ENCODE measurements around the gene JAG1. TPM values are rescaled to one million over a fixed set of nuclear protein-coding genes. Genes with fewer than 3 reads are reported as not detected.

JAG1 gene
- polyA plus RNA-seq, 1 donor (not counting 4 experiments of a cell fraction or from before 2014, with no cell fraction given): 84.2 TPM

- DNase-seq (ENCODE audit: low read depth, low spot score): no peak
- TF ChIP-seq EZH2 (IDR thresholded peaks at IDR 0.05; ENCODE audit: low read length) (no peak), CTCF (optimal IDR thresholded peaks at IDR 0.05 in 1 of 3, IDR thresholded peaks at IDR 0.05 in 1 of 3, conservative IDR thresholded peaks at IDR 0.05 in 1 of 3; ENCODE audit: extremely low read depth in 1 of 3, insufficient read depth in 2 of 3, low read length in 3 of 3) (no peak)
- no peaks in the 10 kb centered on the region for H3K9me1 ChIP-seq (ENCODE audit: control insufficient read depth, extremely low read depth, insufficient read depth, low read length)
- no peaks in the 10 kb centered on the region for H3K36me3 ChIP-seq (ENCODE audit: control insufficient read depth in 2 of 2, extremely low read depth in 1 of 2, insufficient read depth in 2 of 2, low read length in 2 of 2)
- H3K27ac ChIP-seq (ENCODE audit: control insufficient read depth, insufficient read depth, low read length): no peak overlapping the region
- dilution Hi-C loops (cut with MboI; ENCODE audit: extremely low pct_ligation_motif_present, low sequenced_read_pairs): no loop called here
- no peak overlapping the region for H3K4me3 ChIP-seq (ENCODE audit: control insufficient read depth in 2 of 3, extremely low read depth in 1 of 3, insufficient read depth in 2 of 3, low read depth in 1 of 3, low read length in 3 of 3)
- no peaks in the 10 kb centered on the region for H3K9me3 ChIP-seq (ENCODE audit: control insufficient read depth, low read depth, low read length)
- H4K20me1 ChIP-seq (ENCODE audit: control insufficient read depth, extremely low read depth, insufficient read depth, low read length): no peaks in the 10 kb centered on the region
- FAIRE-seq: no peak
- H2AFZ ChIP-seq (ENCODE audit: control insufficient read depth, low read length): no peak overlapping the region
- H3K4me1 ChIP-seq (ENCODE audit: control insufficient read depth, extremely low read depth, insufficient read depth, low read length): peaks cover 52% of the 10 kb centered on the region
- no peak overlapping the region for H3K4me2 ChIP-seq (ENCODE audit: control insufficient read depth, extremely low read depth, insufficient read depth, low read depth, low read length)
- no peaks in the 10 kb centered on the region for H3K79me2 ChIP-seq (ENCODE audit: control insufficient read depth, insufficient read depth, low read length)
- no peaks in the 10 kb centered on the region for H3K27me3 ChIP-seq (ENCODE audit: control insufficient read depth, extremely low read depth, insufficient read depth, low read length)
- no peak overlapping the region for H3K9ac ChIP-seq (ENCODE audit: control insufficient read depth, extremely low read depth, insufficient read depth, low read length)
These were observed 52.6 kb downstream of the JAG1 start for GRCh38 chr20:10621149-10621548.

GRCh38 chr20:10619427-10619826 lies 54.4 kb downstream of the JAG1 start:
- no peaks in the 10 kb centered on the region for H3K79me2 ChIP-seq (ENCODE audit: control insufficient read depth, insufficient read depth, low read length)
- no peaks in the 10 kb centered on the region for H3K9me3 ChIP-seq (ENCODE audit: control insufficient read depth, low read depth, low read length)
- H3K36me3 ChIP-seq (ENCODE audit: control insufficient read depth in 2 of 2, extremely low read depth in 1 of 2, insufficient read depth in 2 of 2, low read length in 2 of 2): no peaks in the 10 kb centered on the region
- no peak overlapping the region for H2AFZ ChIP-seq (ENCODE audit: control insufficient read depth, low read length)
- peak overlapping the region; percentile 82 for H3K4me2 ChIP-seq (ENCODE audit: control insufficient read depth, extremely low read depth, insufficient read depth, low read depth, low read length)
- no peaks in the 10 kb centered on the region for H3K27me3 ChIP-seq (ENCODE audit: control insufficient read depth, extremely low read depth, insufficient read depth, low read length)
- peak overlapping the region; percentile 69 for H3K9ac ChIP-seq (ENCODE audit: control insufficient read depth, extremely low read depth, insufficient read depth, low read length)
- peak overlapping the region in 1 of 3 experiments; percentile 32 for H3K4me3 ChIP-seq (ENCODE audit: control insufficient read depth in 2 of 3, extremely low read depth in 1 of 3, insufficient read depth in 2 of 3, low read depth in 1 of 3, low read length in 3 of 3)
- H3K9me1 ChIP-seq (ENCODE audit: control insufficient read depth, extremely low read depth, insufficient read depth, low read length): no peaks in the 10 kb centered on the region
- DNase-seq (ENCODE audit: low read depth, low spot score) (no peak), FAIRE-seq (peak; percentile 88)
- peaks cover 44% of the 10 kb centered on the region for H3K4me1 ChIP-seq (ENCODE audit: control insufficient read depth, extremely low read depth, insufficient read depth, low read length)
- dilution Hi-C loops (cut with MboI; ENCODE audit: extremely low pct_ligation_motif_present, low sequenced_read_pairs): no loop called here
- TF ChIP-seq CTCF (optimal IDR thresholded peaks at IDR 0.05 in 1 of 3, IDR thresholded peaks at IDR 0.05 in 1 of 3, conservative IDR thresholded peaks at IDR 0.05 in 1 of 3; ENCODE audit: extremely low read depth in 1 of 3, insufficient read depth in 2 of 3, low read length in 3 of 3) (no peak), EZH2 (IDR thresholded peaks at IDR 0.05; ENCODE audit: low read length) (no peak)
- H4K20me1 ChIP-seq (ENCODE audit: control insufficient read depth, extremely low read depth, insufficient read depth, low read length): no peaks in the 10 kb centered on the region
- H3K27ac ChIP-seq (ENCODE audit: control insufficient read depth, insufficient read depth, low read length): peak overlapping the region; percentile 92
